GM12873 (cell line): ENCODE measurements around the gene SLC13A2.

Experiments
- CTCF ChIP-seq: IDR thresholded peaks from 2 replicates; pipeline ENCODE4 v1.5.1; 2012; ENCODE audit warnings: low read depth, mild to moderate bottlenecking, moderate library complexity, low read length, control low read depth; ENCODE audit not compliant: insufficient read depth; ENCODE audit errors: missing control alignments

SLC13A2 gene

GRCh38 chr17:28467456-28468025 is 5.9 kb upstream of the SLC13A2 start:
- no peak for TF ChIP-seq CTCF

DNA sequence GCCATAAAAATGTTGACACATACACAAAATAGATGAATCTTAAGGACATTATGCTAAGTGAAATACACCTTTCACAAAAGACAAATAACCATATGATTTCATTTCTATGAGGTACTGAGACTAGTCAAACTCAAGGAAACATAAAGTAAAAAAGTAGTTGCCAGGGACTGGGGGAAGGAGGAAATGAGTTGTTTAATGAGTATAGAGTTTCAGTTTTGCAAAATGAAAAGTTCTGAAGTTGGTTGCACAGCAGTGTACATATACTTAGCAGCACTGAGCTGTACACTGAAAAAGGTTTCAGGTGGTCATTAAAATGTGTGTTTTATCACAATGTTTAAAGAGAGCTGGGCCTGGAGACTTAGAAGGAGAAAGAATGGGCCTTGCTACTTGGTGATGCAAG is 4.7 kb upstream of the SLC13A2 start:
- no peak for TF ChIP-seq CTCF

DNA sequence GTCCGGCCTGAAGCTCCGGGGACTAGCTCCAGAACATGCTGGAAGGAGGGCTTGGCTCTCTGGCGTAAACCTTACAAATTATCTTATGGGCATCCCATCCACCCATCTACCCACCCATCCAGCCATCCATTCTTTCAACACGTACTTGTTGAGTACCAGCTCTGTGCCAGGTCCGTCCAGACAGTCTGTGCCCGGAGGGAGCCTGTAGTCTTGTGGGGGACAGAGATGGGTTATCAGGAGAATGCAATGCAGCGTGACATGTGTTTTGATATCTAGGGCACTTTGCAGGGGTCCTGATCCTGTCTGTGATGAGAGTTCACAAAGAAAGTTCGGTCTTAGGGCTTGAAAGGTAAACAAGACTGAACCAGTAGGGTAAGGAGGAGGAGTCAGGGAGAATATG is 4.1 kb upstream of the SLC13A2 start:
- no peak for TF ChIP-seq CTCF

DNA sequence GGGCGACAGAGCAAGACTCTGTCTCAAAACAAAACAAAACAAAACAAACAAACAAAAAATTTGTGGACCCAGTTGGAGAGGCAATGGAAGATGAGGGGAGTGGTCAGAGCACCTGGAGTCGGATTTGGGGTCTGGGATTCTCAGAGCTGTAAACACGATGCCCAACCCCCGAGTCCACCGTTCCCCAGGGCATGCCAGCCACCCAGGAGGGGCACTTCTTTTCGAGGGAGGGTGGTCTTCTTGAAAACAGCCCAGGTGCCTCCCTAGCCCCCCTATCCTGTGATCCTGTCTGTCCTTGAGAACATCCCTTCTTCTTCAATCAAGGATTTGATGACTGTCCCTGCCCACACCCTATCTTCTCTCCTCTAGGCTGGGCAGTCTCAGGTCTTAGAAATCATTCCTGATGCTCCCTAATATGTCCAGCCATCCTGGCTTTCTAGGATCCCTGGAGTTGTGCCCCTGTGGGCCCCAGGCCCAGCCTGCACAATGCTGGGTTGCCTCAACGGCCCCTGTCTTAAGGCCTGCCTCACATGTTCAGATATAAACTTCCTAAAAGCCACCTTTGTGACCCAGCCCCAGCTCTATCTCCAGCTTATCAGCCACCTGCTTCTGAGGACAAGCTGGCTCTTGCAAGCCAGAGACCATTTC is 3.1 kb upstream of the SLC13A2 start:
- no peak for TF ChIP-seq CTCF

- no peak for TF ChIP-seq CTCF
These were observed 2.5 kb upstream of the SLC13A2 start for GRCh38 chr17:28470914-28471366.

GRCh38 chr17:28471531-28472342 is 1.7 kb upstream of the SLC13A2 start:
- TF ChIP-seq CTCF: no peak

GRCh38 chr17:28472871-28473497 is 460 bp upstream of the SLC13A2 start:
- no peak for TF ChIP-seq CTCF
